Epithelial cell of proximal tubule (primary cell): ENCODE measurements around the gene CEP19. TPM values are rescaled to one million over a fixed set of nuclear protein-coding genes. Genes with fewer than 3 reads are reported as not detected.

Experiments used
- DNase-seq: peaks from one replicate; pipeline ENCODE4 v3.0.0-alpha.2; 2011; ENCODE audit warnings: low read depth
- H3K4me3 ChIP-seq: 2 replicates; pipeline ENCODE4 v1.5.1; 2011; ENCODE audit warnings: low read depth, mild to moderate bottlenecking, low read length
- total RNA-seq: library from RNA; depleted of rRNA; stranded (reverse); fragments of >200 nt; gene quantifications from 2 replicates; pipeline ENCODE4 v1.2.3, GENCODE V29; 2015
- TF ChIP-seq, protein P1 (sequence below): conservative IDR thresholded peaks from 2 replicates; pipeline ENCODE4 v1.5.1; 2012; ENCODE audit warnings: low read depth, mild to moderate bottlenecking, low read length

Gene CEP19
- total RNA-seq, 1 donor from 2014 or later, result 1.2 TPM

DNA sequence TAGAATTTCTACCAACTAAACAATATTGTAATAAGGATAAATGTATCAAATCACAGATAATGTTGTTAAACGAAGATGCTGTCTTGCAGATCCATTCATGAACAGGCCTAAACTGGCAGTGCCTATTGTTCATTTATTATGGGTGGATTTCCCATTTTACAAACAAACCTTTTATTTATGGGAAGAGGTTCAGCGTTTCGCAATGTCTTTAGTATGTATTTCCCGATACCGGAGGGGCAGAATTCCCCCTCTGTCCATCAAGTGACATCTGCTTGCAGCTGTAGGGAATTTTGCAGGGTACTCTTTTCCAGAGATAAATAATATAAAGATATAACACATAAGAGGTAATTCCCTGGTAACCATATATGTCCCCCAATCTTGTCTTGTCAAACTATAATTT, 5.7 kb downstream of the CEP19 start:
- TF ChIP-seq, protein P1, sequence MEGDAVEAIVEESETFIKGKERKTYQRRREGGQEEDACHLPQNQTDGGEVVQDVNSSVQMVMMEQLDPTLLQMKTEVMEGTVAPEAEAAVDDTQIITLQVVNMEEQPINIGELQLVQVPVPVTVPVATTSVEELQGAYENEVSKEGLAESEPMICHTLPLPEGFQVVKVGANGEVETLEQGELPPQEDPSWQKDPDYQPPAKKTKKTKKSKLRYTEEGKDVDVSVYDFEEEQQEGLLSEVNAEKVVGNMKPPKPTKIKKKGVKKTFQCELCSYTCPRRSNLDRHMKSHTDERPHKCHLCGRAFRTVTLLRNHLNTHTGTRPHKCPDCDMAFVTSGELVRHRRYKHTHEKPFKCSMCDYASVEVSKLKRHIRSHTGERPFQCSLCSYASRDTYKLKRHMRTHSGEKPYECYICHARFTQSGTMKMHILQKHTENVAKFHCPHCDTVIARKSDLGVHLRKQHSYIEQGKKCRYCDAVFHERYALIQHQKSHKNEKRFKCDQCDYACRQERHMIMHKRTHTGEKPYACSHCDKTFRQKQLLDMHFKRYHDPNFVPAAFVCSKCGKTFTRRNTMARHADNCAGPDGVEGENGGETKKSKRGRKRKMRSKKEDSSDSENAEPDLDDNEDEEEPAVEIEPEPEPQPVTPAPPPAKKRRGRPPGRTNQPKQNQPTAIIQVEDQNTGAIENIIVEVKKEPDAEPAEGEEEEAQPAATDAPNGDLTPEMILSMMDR, result no peak
- no peak overlapping the region for H3K4me3 ChIP-seq
- DNase-seq, result no peak

DNA sequence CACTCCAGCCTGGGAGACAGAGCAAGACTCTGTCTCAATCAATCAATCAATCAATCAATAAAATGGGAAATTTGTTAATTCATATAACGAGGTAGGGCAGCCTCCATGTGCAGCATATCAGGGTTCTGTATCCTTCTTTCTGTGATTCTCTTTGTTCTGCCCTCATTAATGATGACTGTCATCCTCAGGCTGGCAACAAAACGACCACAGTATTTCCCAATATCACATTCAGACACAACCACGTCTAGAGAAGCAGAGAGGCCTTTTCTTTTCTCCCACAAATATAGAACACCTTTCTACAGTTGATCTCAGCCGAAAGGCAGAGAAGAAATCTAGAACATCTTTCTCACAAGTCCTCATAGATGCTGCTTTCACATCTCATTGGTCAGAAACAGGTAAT, 11.2 kb downstream of the CEP19 start:
- DNase-seq, result no peak
- TF ChIP-seq, protein P1, result no peak
- H3K4me3 ChIP-seq, result no peak overlapping the region

DNA sequence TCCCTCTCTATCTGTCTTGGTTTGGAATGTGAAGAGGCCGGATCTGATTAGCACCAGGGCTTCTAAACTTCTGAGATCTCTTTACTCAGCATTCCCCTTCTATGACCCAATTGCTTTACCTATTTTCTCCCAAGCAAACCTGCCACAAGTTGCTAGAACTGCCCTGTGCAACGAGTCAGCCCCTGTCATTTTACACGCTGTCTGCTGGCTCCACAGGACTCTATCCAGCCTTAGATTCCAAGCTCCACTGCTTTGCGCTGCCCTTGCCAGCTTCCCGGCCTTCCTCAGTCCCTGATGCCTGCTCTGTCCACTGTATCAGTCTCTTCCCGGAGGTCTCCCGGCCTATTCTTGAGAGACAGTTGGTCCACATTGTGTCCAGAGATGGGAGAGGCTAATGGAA, 12.3 kb downstream of the CEP19 start:
- H3K4me3 ChIP-seq, result no peak overlapping the region
- no peak for DNase-seq
- TF ChIP-seq, protein P1, result no peak

DNA sequence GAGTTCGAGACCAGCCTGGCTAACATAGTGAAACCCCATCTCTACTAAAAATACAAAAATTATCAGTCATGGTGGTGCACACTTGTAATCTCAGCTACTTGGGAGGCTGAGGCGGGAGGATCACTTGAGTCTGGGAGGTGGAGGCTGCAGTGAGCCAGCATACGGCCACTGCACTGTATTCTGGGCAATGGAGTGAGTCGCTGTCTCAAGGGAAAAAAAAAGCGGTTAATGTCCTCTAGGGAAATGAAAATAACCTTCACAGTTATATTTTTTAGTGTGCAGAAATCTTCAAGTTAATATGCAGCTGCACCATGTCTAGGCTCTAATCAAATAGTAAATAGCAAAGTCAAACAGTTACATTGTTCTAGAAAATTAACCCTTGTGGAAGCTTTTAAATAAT, 14.8 kb downstream of the CEP19 start:
- DNase-seq, result no peak
- TF ChIP-seq, protein P1, result no peak

DNA sequence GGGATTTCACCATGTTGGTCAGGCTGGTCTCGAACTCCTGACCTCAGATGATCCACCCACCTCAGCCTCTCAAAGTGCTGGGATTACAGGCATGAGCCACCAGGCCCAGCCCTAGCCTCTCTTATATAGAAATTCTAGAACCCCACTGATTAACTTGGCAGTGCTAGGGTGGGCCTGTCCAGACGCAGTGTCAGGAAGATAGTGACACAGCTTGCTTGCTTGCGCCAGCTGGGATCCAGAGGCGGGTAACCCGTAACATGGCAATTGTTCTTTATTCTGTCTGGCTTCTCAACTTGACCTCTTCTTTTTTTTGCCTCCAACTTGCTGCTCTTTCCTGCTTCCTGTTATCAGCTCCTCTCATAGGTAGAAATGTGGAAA, 16.2 kb downstream of the CEP19 start:
- no peak overlapping the region for H3K4me3 ChIP-seq
- TF ChIP-seq, protein P1, result no peak
- no peak for DNase-seq

More for the DNA sequence above, 14.8 kb downstream of the CEP19 start:
- H3K4me3 ChIP-seq, result no peak overlapping the region

DNA sequence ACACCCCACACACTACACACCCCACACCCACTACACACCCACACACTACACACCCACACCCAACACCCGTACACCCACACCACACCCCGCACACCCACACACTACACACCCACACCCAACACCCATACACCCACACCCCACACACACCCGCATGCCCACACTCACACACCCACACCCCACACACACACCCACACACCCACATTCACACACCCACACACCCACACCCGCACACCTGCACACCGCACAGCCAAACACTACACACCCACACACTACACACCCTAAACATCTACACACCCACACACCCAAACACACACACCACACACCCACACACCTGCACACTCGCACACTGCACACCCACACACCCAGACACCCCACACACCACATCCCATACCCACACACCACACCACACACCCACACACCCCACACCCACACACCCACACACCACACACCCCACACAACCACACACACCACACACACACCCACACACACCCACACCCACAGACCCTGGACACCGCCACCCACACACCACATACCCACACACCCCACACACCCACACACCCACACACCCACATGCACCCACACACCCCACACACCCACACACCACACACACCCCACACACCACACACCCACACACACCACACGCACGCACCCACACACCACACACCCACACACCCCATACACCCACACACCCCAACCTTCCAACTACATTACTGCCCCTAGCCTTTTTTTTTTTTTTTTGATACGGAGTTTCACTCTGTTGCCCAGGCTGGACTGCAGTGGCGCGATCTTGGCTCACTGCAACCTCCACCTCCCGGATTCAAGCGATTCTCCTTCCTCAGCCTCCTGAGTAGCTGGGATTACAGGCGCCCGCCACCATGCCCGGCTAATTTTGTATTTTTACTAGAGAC, 16.9 kb downstream of the CEP19 start:
- no peak for DNase-seq
- TF ChIP-seq, protein P1, result no peak

DNA sequence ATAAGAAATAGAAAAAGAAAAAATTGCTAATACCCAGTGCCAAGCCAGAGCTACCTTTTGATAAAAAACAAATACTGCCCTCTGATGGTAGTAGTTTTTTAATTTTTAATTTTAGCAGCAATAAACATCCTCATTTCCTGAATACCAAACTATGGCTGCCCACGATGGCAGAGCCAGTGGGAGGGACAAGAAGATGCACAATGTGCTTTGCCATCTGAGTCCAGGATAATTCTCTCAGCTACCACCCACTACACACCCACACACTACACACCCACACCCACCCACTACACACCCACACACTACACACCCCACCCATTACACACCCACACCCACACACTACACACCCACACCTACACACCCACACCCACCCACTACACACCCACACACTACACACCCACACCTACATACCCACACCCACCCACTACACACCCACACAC, 17.8 kb downstream of the CEP19 start:
- H3K4me3 ChIP-seq, result no peak overlapping the region
- no peak for DNase-seq
- TF ChIP-seq, protein P1, result peak; percentile 17

More for the DNA sequence above, 16.9 kb downstream of the CEP19 start:
- H3K4me3 ChIP-seq, result no peak overlapping the region
